ENCODE measurements around the gene RFT1. TPM values are rescaled to one million over a fixed set of nuclear protein-coding genes. Genes with fewer than 3 reads are reported as not detected.
A peak's percentile ranks its signal among the peaks of the same experiment; 100 is the strongest.

RFT1 gene
- total and polyA plus RNA-seq, 9 donors, result 8.3 to 23.6 (median 17.8) TPM

- H3K4me3 ChIP-seq, result no peak overlapping the region
- TF ChIP-seq POLR2A (IDR thresholded peaks at IDR 0.05), result no peak
- no peak for TF ChIP-seq EP300 (IDR thresholded peaks at IDR 0.05)
- TF ChIP-seq, protein P1, sequence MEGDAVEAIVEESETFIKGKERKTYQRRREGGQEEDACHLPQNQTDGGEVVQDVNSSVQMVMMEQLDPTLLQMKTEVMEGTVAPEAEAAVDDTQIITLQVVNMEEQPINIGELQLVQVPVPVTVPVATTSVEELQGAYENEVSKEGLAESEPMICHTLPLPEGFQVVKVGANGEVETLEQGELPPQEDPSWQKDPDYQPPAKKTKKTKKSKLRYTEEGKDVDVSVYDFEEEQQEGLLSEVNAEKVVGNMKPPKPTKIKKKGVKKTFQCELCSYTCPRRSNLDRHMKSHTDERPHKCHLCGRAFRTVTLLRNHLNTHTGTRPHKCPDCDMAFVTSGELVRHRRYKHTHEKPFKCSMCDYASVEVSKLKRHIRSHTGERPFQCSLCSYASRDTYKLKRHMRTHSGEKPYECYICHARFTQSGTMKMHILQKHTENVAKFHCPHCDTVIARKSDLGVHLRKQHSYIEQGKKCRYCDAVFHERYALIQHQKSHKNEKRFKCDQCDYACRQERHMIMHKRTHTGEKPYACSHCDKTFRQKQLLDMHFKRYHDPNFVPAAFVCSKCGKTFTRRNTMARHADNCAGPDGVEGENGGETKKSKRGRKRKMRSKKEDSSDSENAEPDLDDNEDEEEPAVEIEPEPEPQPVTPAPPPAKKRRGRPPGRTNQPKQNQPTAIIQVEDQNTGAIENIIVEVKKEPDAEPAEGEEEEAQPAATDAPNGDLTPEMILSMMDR (IDR thresholded peaks at IDR 0.05), result no peak
- no peaks in the 10 kb centered on the region for H3K36me3 ChIP-seq
- intact Hi-C loops (cut with DNase I), result no loop called here
- H3K27me3 ChIP-seq, result no peaks in the 10 kb centered on the region
- no peaks in the 10 kb centered on the region for H3K9me3 ChIP-seq
- 82 to 88% (median 85%) methylated on average over 10 of the region's 10 CpGs for WGBS, 3 donors
- H3K27ac ChIP-seq, result no peak overlapping the region
- peaks cover 4% of the 10 kb centered on the region for H3K4me1 ChIP-seq (ENCODE audit: insufficient read depth)
- no peak for DNase-seq
Measured at GRCh38 chr3:53085476-53085875, 44.8 kb downstream of the RFT1 start.

DNA sequence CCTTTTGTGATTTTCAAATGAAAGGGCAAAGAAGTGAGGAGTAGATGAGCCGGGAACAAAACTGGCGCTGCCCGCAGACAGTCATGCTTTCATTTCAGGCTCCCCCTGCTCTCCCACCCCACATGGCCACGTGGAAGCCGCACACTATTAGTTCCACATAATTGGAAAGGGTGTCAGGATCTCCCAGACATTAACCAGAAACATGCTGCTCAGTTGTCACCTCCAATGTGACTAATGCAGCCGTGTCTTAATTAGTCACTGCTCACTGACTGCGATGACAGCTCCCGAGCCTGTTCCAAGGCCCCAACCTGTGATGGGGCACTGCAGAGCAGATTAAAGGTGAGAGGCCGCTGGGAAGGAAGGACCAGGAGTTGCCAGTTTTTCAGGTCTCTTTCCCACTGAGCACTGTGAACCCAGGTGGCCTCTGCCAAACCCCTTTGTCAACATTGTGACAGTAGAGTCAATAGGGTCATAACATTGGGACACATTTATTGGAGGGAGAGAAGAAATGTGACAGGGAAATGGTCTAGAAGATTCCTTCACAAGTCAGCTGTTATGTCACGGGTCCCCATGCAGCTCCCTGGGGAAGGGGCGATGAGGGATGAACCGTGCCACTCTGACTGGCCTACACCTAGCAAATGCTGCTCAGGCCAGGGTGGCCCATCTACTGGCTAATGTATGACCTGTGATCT lies 45.8 kb downstream of the RFT1 start:
- H3K9me3 ChIP-seq, result no peaks in the 10 kb centered on the region
- H3K27ac ChIP-seq, result no peak overlapping the region
- TF ChIP-seq EP300 (IDR thresholded peaks at IDR 0.05) (no peak), POLR2A (IDR thresholded peaks at IDR 0.05) (no peak)
- TF ChIP-seq, protein P1 (IDR thresholded peaks at IDR 0.05), result no peak
- peaks cover 4% of the 10 kb centered on the region for H3K4me1 ChIP-seq (ENCODE audit: insufficient read depth)
- 89 to 91% (median 90%) methylated on average over 12 of the region's 12 CpGs for WGBS, 3 donors
- DNase-seq, result peak in 3 of 5 donors; percentile 5 to 17 (median 9)
- H3K36me3 ChIP-seq, result no peaks in the 10 kb centered on the region
- no peaks in the 10 kb centered on the region for H3K27me3 ChIP-seq
- H3K4me3 ChIP-seq, result no peak overlapping the region
- intact Hi-C loops (cut with DNase I), result no loop called here

GRCh38 chr3:53083949-53084309 lies 46.3 kb downstream of the RFT1 start:
- Histone ChIP-seq H3K36me3 (no peaks in the 10 kb centered on the region), H3K27ac (no peak overlapping the region), H3K27me3 (no peaks in the 10 kb centered on the region), H3K4me1 (ENCODE audit: insufficient read depth) (peaks cover 4% of the 10 kb centered on the region), H3K4me3 (no peak overlapping the region), H3K9me3 (no peaks in the 10 kb centered on the region)
- intact Hi-C loops (cut with DNase I), result no loop called here
- DNase-seq, result peak in 2 of 5 donors; percentile 4 to 12
- TF ChIP-seq POLR2A (IDR thresholded peaks at IDR 0.05) (no peak), EP300 (IDR thresholded peaks at IDR 0.05) (no peak)
- TF ChIP-seq, protein P1 (IDR thresholded peaks at IDR 0.05), result no peak
- 48 to 51% (median 50%) methylated on average over 3 of the region's 3 CpGs for WGBS, 3 donors

- no peaks in the 10 kb centered on the region for H3K9me3 ChIP-seq
- no peaks in the 10 kb centered on the region for H3K36me3 ChIP-seq
- no peak for TF ChIP-seq POLR2A (IDR thresholded peaks at IDR 0.05)
- TF ChIP-seq EP300 (IDR thresholded peaks at IDR 0.05), result no peak
- TF ChIP-seq, protein P1 (IDR thresholded peaks at IDR 0.05), result no peak
- DNase-seq, result peak in 2 of 5 donors; percentile 23
- intact Hi-C loops (cut with DNase I), result no loop called here
- no peak overlapping the region for H3K4me3 ChIP-seq
- H3K4me1 ChIP-seq (ENCODE audit: insufficient read depth), result peaks cover 4% of the 10 kb centered on the region
- H3K27me3 ChIP-seq, result no peaks in the 10 kb centered on the region
- no peak overlapping the region for H3K27ac ChIP-seq
- WGBS, 3 donors, result 57 to 64% (median 59%) methylated on average over 8 of the region's 8 CpGs
Measured at GRCh38 chr3:53083521-53083920, 46.7 kb downstream of the RFT1 start.

Data from ovary (tissue), 9 donors.